ENCODE measurements around the gene ACSS1.

DNA sequence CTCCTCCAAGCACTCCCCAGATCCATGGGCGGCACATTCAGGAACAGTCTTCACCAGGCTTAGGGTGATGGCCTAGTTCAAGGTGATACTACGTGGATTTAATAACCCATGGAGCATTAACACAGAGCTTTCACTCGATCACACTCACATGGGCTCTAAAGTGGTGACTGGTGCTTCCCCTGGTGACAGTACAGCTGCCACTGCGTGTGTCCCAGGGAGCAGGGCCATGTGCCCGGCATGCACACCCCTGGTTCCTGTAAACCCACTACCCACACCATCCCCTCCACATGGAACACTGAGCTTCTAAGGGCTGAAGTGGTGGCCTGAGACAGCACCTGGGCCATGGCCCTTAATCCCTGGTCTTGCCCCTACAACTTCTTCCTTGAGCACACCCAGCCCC lies 37.6 kb downstream of the ACSS1 start:
- TF ChIP-seq, protein P1, sequence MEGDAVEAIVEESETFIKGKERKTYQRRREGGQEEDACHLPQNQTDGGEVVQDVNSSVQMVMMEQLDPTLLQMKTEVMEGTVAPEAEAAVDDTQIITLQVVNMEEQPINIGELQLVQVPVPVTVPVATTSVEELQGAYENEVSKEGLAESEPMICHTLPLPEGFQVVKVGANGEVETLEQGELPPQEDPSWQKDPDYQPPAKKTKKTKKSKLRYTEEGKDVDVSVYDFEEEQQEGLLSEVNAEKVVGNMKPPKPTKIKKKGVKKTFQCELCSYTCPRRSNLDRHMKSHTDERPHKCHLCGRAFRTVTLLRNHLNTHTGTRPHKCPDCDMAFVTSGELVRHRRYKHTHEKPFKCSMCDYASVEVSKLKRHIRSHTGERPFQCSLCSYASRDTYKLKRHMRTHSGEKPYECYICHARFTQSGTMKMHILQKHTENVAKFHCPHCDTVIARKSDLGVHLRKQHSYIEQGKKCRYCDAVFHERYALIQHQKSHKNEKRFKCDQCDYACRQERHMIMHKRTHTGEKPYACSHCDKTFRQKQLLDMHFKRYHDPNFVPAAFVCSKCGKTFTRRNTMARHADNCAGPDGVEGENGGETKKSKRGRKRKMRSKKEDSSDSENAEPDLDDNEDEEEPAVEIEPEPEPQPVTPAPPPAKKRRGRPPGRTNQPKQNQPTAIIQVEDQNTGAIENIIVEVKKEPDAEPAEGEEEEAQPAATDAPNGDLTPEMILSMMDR (IDR thresholded peaks at IDR 0.05), result no peak
- no peak for TF ChIP-seq POLR2A (IDR thresholded peaks at IDR 0.05)
